ENCODE results near the gene ZNHIT2.

The ZNHIT2 gene

DNA sequence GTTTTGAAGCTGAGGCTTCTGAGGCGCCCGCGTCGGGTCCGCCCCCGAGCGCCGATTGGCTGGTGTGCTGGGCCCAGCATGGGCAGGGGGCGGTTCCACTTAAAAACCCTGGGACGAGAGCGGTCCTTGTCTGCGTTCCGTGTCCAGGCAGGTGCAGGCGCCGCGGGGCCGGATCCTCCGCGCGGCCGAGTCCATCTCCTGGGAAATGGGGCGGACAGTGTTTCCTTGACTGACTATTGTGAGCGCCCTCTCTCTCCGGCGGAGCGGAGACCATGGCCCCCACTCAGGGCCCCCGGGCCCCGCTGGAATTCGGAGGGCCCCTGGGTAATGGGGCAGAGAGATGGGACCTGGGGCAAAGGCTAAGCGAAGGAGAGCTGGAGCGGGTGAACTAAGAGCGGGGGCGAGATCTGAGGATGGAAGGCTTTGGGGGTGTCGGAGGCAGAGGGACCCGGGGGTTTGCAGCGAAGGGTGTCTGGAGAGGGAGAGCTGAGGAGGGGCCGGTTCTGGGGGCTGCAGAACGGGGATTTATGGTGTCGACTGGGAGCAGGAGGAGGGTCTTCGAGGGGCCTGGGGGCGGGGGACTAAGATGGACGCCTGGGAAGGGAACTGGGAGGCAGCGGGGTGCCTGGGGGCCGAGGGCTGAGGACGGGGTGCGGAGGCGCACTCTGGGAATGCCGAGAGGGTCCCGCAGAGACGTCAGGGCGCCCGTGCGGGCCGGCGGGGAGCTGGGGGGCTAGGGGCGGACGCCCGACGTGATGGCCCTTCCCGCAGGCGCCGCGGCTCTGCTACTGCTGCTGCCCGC is 5.6 kb downstream of the ZNHIT2 start, which contains the start of gene TM7SF2:
Gene TM7SF2 (plus strand): TSS at position 129 of the 802 bp plus-strand sequence. CDS start 144 bp downstream, at position 273.
- ChIA-PET POLR2A (interaction anchor here (0.7 to 4.0 kb wide), 5 partner anchors 10 to 23 kb away, joined by 3 to 14 read pairs (median 3); partner anchors contain the start of genes FAU and MRPL49), CTCF (interaction anchor here (1.0 to 7.5 kb wide), 34 partner anchors 9 to 327 kb away, joined by 3 to 165 read pairs (median 5); partner anchors contain the start of genes ARL2, CAPN1, CDC42BPG and CDC42EP2)
- peak; percentile 98 for DNase-seq (ENCODE audit: extremely low spot score)
- TF ChIP-seq, protein P1, sequence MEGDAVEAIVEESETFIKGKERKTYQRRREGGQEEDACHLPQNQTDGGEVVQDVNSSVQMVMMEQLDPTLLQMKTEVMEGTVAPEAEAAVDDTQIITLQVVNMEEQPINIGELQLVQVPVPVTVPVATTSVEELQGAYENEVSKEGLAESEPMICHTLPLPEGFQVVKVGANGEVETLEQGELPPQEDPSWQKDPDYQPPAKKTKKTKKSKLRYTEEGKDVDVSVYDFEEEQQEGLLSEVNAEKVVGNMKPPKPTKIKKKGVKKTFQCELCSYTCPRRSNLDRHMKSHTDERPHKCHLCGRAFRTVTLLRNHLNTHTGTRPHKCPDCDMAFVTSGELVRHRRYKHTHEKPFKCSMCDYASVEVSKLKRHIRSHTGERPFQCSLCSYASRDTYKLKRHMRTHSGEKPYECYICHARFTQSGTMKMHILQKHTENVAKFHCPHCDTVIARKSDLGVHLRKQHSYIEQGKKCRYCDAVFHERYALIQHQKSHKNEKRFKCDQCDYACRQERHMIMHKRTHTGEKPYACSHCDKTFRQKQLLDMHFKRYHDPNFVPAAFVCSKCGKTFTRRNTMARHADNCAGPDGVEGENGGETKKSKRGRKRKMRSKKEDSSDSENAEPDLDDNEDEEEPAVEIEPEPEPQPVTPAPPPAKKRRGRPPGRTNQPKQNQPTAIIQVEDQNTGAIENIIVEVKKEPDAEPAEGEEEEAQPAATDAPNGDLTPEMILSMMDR (IDR thresholded peaks at IDR 0.05; ENCODE audit: control extremely low read depth, extremely low read depth, low read depth, missing control alignments) = no peak

DNA sequence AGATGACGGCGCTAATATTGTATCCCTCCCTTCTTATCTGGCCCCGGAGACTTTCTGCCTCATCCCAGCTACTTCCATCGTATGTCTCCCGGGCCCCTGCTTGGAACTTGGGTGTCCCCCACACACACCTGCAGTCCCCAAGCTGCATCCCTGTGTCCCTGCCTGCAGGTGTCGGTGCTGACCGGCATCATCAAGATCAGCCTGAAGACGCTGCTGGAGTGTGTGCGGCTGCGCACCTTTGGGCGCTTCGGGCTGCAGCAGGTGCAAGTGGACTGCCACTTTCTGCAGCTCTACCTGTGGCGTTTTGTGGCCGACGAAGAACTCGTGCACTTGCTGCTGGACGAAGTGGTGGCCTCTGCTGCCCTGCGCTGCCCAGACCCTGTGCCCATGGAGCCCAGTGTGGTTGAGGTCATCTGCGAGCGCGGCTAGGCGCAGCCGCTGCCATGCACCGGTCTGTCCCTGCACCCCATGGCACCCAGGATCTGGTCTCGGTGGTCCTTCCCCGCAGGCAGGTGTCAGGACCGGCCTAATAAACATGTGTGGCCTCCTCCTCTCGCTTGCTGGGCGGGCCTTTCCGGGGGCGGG is 6.2 kb downstream of the ZNHIT2 start:
- no peak for DNase-seq (ENCODE audit: extremely low spot score)
- ChIA-PET POLR2A (interaction anchor here (0.6 to 4.0 kb wide), 6 partner anchors 11 to 1004 kb away, joined by 3 to 14 read pairs (median 3); partner anchors contain the start of genes FAU and MRPL49), CTCF (interaction anchor here (0.7 to 7.5 kb wide), 36 partner anchors 10 to 326 kb away, joined by 3 to 165 read pairs (median 7); partner anchors contain the start of genes ARL2, CAPN1, CDC42BPG and CDC42EP2)
- TF ChIP-seq, protein P1 (IDR thresholded peaks at IDR 0.05; ENCODE audit: control extremely low read depth, extremely low read depth, low read depth, missing control alignments) = no peak

DNA sequence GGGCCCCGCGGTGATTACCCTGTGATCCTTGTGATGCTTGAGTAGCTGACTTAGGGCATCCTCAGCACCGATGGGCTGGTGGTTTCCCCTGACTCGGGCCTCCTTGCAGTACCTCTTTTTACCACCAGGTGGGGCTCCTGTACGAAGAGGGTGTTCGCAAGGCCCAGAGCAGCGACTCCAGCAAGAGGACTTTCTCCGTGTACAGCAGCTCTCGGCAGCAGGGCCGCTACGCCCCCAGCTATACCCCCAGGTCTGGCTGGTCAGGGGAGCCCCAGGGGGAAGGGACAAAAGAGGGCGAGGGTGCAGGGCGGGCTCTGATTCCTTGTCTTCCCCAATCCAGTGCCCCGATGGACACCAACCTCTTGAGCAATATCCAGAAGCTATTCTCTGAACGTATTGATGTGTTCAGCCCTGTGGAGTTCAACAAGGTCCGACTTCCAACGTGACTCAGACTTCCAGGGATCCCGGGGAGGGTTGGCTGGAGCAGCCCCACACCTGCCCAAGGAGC is 7.1 kb downstream of the ZNHIT2 start:
- TF ChIP-seq, protein P1 (IDR thresholded peaks at IDR 0.05; ENCODE audit: control extremely low read depth, extremely low read depth, low read depth, missing control alignments) = peak; percentile 95
- CTCF ChIA-PET = interaction anchor here (0.6 to 7.5 kb wide), 40 partner anchors 11 to 325 kb away, joined by 3 to 165 read pairs (median 5); partner anchors contain the start of genes ARL2, CAPN1, CDC42BPG and CDC42EP2
- POLR2A ChIA-PET = interaction anchor here (0.5 to 4.0 kb wide), 5 partner anchors 11 to 314 kb away, joined by 3 to 14 read pairs (median 3); partner anchors contain the start of genes ARL2, FAU and MRPL49
- DNase-seq (ENCODE audit: extremely low spot score) = peak; percentile 90

DNA sequence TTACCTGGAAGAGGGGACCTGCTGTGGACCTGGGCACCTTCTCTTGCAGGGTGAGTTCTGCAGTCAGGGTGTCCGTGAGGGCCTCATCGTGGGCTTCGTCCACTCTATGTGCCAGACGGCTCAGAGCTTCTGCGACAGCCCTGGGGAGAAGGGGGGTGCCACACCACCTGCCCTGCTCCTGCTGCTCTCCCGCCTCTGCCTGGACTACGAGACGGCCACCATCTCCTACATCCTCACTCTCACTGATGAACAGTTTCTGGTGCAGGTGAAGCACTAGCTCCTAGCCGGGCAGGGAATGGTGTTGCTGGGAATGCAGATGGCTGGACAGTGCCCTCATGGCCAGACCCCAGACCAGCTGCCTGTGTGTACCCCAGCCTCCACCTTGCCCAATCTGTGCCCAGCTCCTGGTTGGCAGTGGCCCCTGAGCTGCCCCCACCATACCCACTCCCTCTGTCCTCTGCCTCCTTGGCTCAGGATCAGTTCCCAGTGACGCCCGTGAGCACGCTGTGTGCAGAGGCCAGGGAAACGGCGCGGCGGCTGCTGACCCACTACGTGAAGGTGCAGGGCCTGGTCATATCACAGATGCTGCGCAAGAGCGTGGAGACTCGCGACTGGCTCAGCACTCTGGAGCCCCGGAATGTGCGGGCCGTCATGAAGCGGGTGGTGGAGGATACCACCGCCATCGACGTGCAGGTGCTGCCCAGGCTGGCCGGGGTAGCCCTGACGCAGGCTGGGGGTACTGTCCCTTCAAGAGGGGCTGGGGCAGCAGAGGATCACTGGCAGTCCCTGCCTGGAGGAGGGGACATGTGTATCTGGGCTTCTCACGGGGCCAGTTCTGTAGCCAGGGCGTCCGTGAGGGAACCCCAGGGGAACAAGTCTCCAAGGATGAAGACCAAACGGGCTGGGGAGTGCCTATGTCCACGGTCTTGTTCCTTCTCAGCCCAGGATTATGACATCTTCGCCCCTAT is 8.0 kb downstream of the ZNHIT2 start:
- CTCF ChIA-PET = interaction anchor here (0.6 to 7.5 kb wide), 34 partner anchors 11 to 324 kb away, joined by 3 to 165 read pairs (median 7); partner anchors contain the start of genes ARL2, CAPN1, CDC42BPG and CDC42EP2
- TF ChIP-seq, protein P1 (IDR thresholded peaks at IDR 0.05; ENCODE audit: control extremely low read depth, extremely low read depth, low read depth, missing control alignments) = no peak
- no peak for DNase-seq (ENCODE audit: extremely low spot score)
- POLR2A ChIA-PET = interaction anchor here (0.5 to 4.0 kb wide), 4 partner anchors 10 to 242 kb away, joined by 3 to 14 read pairs (median 4); partner anchors contain the start of genes ARL2, FAU and MRPL49

DNA sequence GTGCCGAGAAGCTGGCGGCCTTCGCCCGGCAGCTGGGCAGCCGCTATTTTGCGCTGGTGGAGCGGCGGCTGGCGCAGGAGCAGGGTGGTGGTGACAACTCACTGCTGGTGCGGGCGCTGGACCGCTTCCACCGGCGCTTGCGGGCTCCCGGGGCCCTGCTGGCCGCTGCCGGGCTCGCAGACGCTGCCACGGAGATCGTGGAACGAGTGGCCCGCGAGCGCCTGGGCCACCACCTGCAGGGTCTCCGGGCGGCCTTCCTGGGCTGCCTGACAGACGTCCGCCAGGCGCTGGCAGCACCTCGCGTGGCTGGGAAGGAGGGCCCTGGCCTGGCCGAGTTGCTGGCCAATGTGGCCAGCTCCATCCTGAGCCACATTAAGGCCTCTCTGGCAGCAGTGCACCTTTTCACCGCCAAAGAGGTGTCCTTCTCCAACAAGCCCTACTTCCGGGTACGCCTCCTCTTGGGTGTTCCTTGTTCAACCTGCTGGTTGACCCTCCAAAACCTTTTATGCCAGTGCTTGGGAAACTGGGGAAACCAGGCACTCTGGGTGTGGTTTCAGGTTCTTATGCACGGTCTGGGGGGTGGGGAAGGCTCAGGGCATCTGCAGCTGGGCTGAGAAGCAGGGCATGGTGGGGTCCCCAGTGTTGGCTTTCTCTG is 8.9 kb downstream of the ZNHIT2 start:
- CTCF ChIA-PET = interaction anchor here (0.7 to 7.5 kb wide), 10 partner anchors 10 to 258 kb away, joined by 3 to 165 read pairs (median 20); partner anchors contain the start of genes ARL2, CAPN1, CDC42EP2 and VPS51

More for the DNA sequence above, 8.9 kb downstream of the ZNHIT2 start:
- POLR2A ChIA-PET = no interaction called here
- DNase-seq (ENCODE audit: extremely low spot score) = no peak
- TF ChIP-seq, protein P1 (IDR thresholded peaks at IDR 0.05; ENCODE audit: control extremely low read depth, extremely low read depth, low read depth, missing control alignments) = no peak

Data from GM10248 (cell line).